ENCODE data around the gene ABCG4. TPM values are rescaled to one million over a fixed set of nuclear protein-coding genes. Genes with fewer than 3 reads are reported as not detected.

ABCG4 gene
- total RNA-seq, 1 donor from 2014 or later: 0.15 TPM

- no peak overlapping the region for H3K4me3 ChIP-seq
- no peaks in the 10 kb centered on the region for H3K27me3 ChIP-seq (ENCODE audit: low read depth)
- H3K9me3 ChIP-seq: no peaks in the 10 kb centered on the region
- peaks cover 15% of the 10 kb centered on the region for H3K4me1 ChIP-seq
- intact Hi-C loops (cut with DNase I): no loop called here
- ATAC-seq: no peak
- H3K27ac ChIP-seq: no peak overlapping the region
- H3K36me3 ChIP-seq: no peaks in the 10 kb centered on the region
- peak; percentile 6 for DNase-seq
- no peak for TF ChIP-seq CTCF (IDR thresholded peaks at IDR 0.05)
Observed at GRCh38 chr11:119202554-119202953, 53.7 kb downstream of the ABCG4 start.

GRCh38 chr11:119204066-119204465 lies 55.2 kb downstream of the ABCG4 start:
- intact Hi-C loops (cut with DNase I): no loop called here
- no peaks in the 10 kb centered on the region for H3K9me3 ChIP-seq
- H3K27me3 ChIP-seq (ENCODE audit: low read depth): no peaks in the 10 kb centered on the region
- no peaks in the 10 kb centered on the region for H3K36me3 ChIP-seq
- no peak overlapping the region for H3K27ac ChIP-seq
- DNase-seq: no peak
- H3K4me3 ChIP-seq: no peak overlapping the region
- H3K4me1 ChIP-seq: peaks cover 30% of the 10 kb centered on the region
- no peak for TF ChIP-seq CTCF (IDR thresholded peaks at IDR 0.05)
- no peak for ATAC-seq

GRCh38 chr11:119205080-119205479 lies 56.2 kb downstream of the ABCG4 start:
- H3K36me3 ChIP-seq: no peaks in the 10 kb centered on the region
- H3K27ac ChIP-seq: peak overlapping the region; percentile 89
- no peaks in the 10 kb centered on the region for H3K9me3 ChIP-seq
- ATAC-seq (no peak), DNase-seq (peak; percentile 73)
- no peaks in the 10 kb centered on the region for H3K27me3 ChIP-seq (ENCODE audit: low read depth)
- H3K4me1 ChIP-seq: peaks cover 39% of the 10 kb centered on the region
- H3K4me3 ChIP-seq: peak overlapping the region; percentile 93
- intact Hi-C loops (cut with DNase I): no loop called here
- no peak for TF ChIP-seq CTCF (IDR thresholded peaks at IDR 0.05)

GRCh38 chr11:119205574-119206510 lies 57.0 kb downstream of the ABCG4 start, which contains the start of gene CBL:
CBL (plus strand) TSS chr11:119206339; CDS start chr11:119206418, 79 bp downstream.
- Histone ChIP-seq H3K36me3 (no peaks in the 10 kb centered on the region), H3K4me1 (peaks cover 46% of the 10 kb centered on the region), H3K27me3 (ENCODE audit: low read depth) (no peaks in the 10 kb centered on the region), H3K27ac (peak within 1 kb of the TSS; percentile 89), H3K9me3 (no peaks in the 10 kb centered on the region), H3K4me3 (peak within 1 kb of the TSS; percentile 93)
- DNase-seq (peak; percentile 95), ATAC-seq (peak; percentile 97 to 99)
- TF ChIP-seq CTCF (IDR thresholded peaks at IDR 0.05): peak; percentile 87
- intact Hi-C loops (cut with DNase I): no loop called here

GRCh38 chr11:119206511-119207414 lies 57.9 kb downstream of the ABCG4 start:
- peak; percentile 53 to 54 for ATAC-seq
- H3K9me3 ChIP-seq: no peaks in the 10 kb centered on the region
- intact Hi-C loops (cut with DNase I): no loop called here
- no peaks in the 10 kb centered on the region for H3K27me3 ChIP-seq (ENCODE audit: low read depth)
- peaks cover 46% of the 10 kb centered on the region for H3K4me1 ChIP-seq
- no peaks in the 10 kb centered on the region for H3K36me3 ChIP-seq
- peak overlapping the region; percentile 89 for H3K27ac ChIP-seq
- peak; percentile 83 for DNase-seq
- no peak for TF ChIP-seq CTCF (IDR thresholded peaks at IDR 0.05)
- H3K4me3 ChIP-seq: peak overlapping the region; percentile 93

All from lower lobe of right lung (tissue), 2 donors.